HCT116 (cell line): ENCODE results near the gene EIF4E1B. TPM values are rescaled to one million over a fixed set of nuclear protein-coding genes. Genes with fewer than 3 reads are reported as not detected.

ENCODE experiments used
- ATAC-seq: fragments of 200-7000 bp; cut with Tn5 transposase; 2 replicates; pipeline ENCODE4 v1.9.1; 2020; ENCODE audit warnings: mild to moderate bottlenecking, moderate library complexity
- BruUV-seq: library from RNA; stranded (reverse); fragments of 400-500 nt; replicated peaks from 2 replicates; lab custom pipeline; 2021; lab: Mats Ljungman, UMichigan
- CTCF ChIA-PET: fragments of 300-600 bp; sonication (Branson Sonifier 250); formaldehyde crosslinking; loops from one replicate; lab custom pipeline; 2021; ENCODE audit warnings: antibody characterized with exemption; lab: Charles Lee
- POLR2A ChIA-PET: fragments of 300-600, 350-600 bp; sonication (Branson Sonifier 250); formaldehyde crosslinking; loops from one replicate; lab custom pipeline; 2021; ENCODE audit warnings: antibody characterized with exemption; lab: Charles Lee
- RAD21 ChIA-PET, 2 experiments: fragments of 300-600 bp; sonication (Branson Sonifier 250); formaldehyde crosslinking; loops; one replicate each; lab custom pipeline; 2023; ENCODE audit warnings: low total read pairs in 2 of 2; ENCODE audit not compliant: uncharacterized antibody in 2 of 2, unreplicated experiment in 2 of 2, low non-redundant PET in 1 of 2; lab: Charles Lee
- DNase-seq: peaks from one replicate; pipeline ENCODE4 v3.0.0-alpha.2; 2010; ENCODE audit warnings: low read depth, low spot score
- H2AFZ ChIP-seq: fragments of 200-600 bp; shearing (Covaris generic), sonication (generic); 2 replicates; pipeline ENCODE4 v1.6.1; 2017; ENCODE audit warnings: low read depth, mixed run types, mixed read lengths, antibody characterized with exemption, low read length; ENCODE audit not compliant: poor library complexity, severe bottlenecking
- H3K27ac ChIP-seq: 2 replicates; pipeline ENCODE4 v1.5.1; 2012; ENCODE audit warnings: low read depth, low read length
- H3K27me3 ChIP-seq: fragments of 200-600 bp; sonication (generic); 2 replicates; pipeline ENCODE4 v1.6.1; 2016; ENCODE audit warnings: mixed run types, low read length, mixed read lengths; ENCODE audit not compliant: insufficient read depth
- H3K36me3 ChIP-seq, 2 experiments: fragments of 200-500 bp in 1 of 2; fragments of 200-600 bp in 1 of 2; sonication (Bioruptor generic) in 1 of 2; sonication (generic) in 1 of 2; 2 replicates each; pipeline versions ENCODE4 v1.5.1 to v1.6.1; 2014 to 2016; ENCODE audit warnings: low read length in 2 of 2, inconsistent platforms in 1 of 2, mixed read lengths in 1 of 2, mixed run types in 1 of 2; ENCODE audit not compliant: insufficient read depth in 2 of 2, control insufficient read depth in 1 of 2
- H3K4me1 ChIP-seq, 2 experiments: fragments of 200-600 bp in 1 of 2; sonication (generic) in 1 of 2; 2 replicates each; pipeline versions ENCODE4 v1.5.1 to v1.6.1; 2012 to 2017; ENCODE audit warnings: low read length in 2 of 2, inconsistent platforms in 1 of 2, mild to moderate bottlenecking in 1 of 2, mixed read lengths in 1 of 2, mixed run types in 1 of 2, moderate library complexity in 1 of 2; ENCODE audit not compliant: insufficient read depth in 2 of 2, control insufficient read depth in 1 of 2
- H3K4me2 ChIP-seq: fragments of 200-600 bp; sonication (generic); 2 replicates; pipeline ENCODE4 v1.6.1; 2017; ENCODE audit warnings: mixed run types, low read length, mixed read lengths
- H3K4me3 ChIP-seq, 2 experiments: fragments of 200-600 bp in 1 of 2; sonication (generic) in 1 of 2; replicated peaks in 1 of 2; 2 replicates each; pipeline ENCODE4 v1.5.1; 2011 to 2016; ENCODE audit warnings: low read length in 2 of 2, control low read depth in 1 of 2, low read depth in 1 of 2, mild to moderate bottlenecking in 1 of 2, mixed read lengths in 1 of 2, mixed run types in 1 of 2
- H3K79me2 ChIP-seq: fragments of 200-600 bp; sonication (generic); 2 replicates; pipeline ENCODE4 v1.6.1; 2017; ENCODE audit warnings: mild to moderate bottlenecking, mixed run types, low read length, moderate library complexity, mixed read lengths; ENCODE audit not compliant: insufficient read depth
- H3K9ac ChIP-seq: fragments of 200-600 bp; sonication (generic); 2 replicates; pipeline ENCODE4 v1.6.1; 2016; ENCODE audit warnings: low read length, mixed read lengths
- H3K9me2 ChIP-seq: fragments of 200-600 bp; sonication (generic), shearing (Covaris generic); 2 replicates; pipeline ENCODE4 v1.6.1; 2017; ENCODE audit warnings: mixed run types, mild to moderate bottlenecking, moderate library complexity; ENCODE audit not compliant: insufficient read depth
- H3K9me3 ChIP-seq, 2 experiments: fragments of 200-500 bp in 1 of 2; fragments of 200-600 bp in 1 of 2; sonication (Bioruptor generic) in 1 of 2; sonication (generic) in 1 of 2; 2 replicates each; pipeline ENCODE4 v1.6.1; 2014 to 2017; ENCODE audit warnings: low read length in 2 of 2, mixed read lengths in 2 of 2, inconsistent platforms in 1 of 2, low read depth in 1 of 2, mild to moderate bottlenecking in 1 of 2, mixed run types in 1 of 2, moderate library complexity in 1 of 2; ENCODE audit not compliant: control insufficient read depth in 1 of 2, insufficient read depth in 1 of 2
- H4K20me1 ChIP-seq: fragments of 200-600 bp; sonication (generic), shearing (Covaris generic); 2 replicates; pipeline ENCODE4 v1.6.1; 2017; ENCODE audit warnings: mixed run types, mild to moderate bottlenecking, moderate library complexity; ENCODE audit not compliant: insufficient read depth
- CBX3 ChIP-seq: IDR thresholded peaks from 2 replicates; pipeline ENCODE4 v1.6.1; 2012; ENCODE audit warnings: low read depth
- CEBPB ChIP-seq: IDR thresholded peaks from 2 replicates; pipeline ENCODE4 v1.6.1; 2012; ENCODE audit warnings: low read depth
- EZH2 ChIP-seq: fragments of 200-600 bp; sonication (generic); IDR thresholded peaks from 2 replicates; pipeline ENCODE4 v1.6.1; 2017; ENCODE audit warnings: antibody characterized with exemption, mixed run types
- FOSL1 ChIP-seq: IDR thresholded peaks from 2 replicates; pipeline ENCODE4 v1.6.1; 2012; ENCODE audit warnings: low read depth
- JUND ChIP-seq: IDR thresholded peaks from 2 replicates; pipeline ENCODE4 v1.6.1; 2012
- POLR2A ChIP-seq: IDR thresholded peaks from 2 replicates; pipeline ENCODE4 v1.7.0; 2011; ENCODE audit warnings: borderline replicate concordance; ENCODE audit not compliant: insufficient read depth, insufficient read length; ENCODE audit errors: extremely low read depth
- RAD21 ChIP-seq: IDR thresholded peaks from 2 replicates; pipeline ENCODE4 v1.6.1; 2012; ENCODE audit warnings: low read depth, mild to moderate bottlenecking
- SP1 ChIP-seq: IDR thresholded peaks from 2 replicates; pipeline ENCODE4 v1.6.1; 2012; ENCODE audit warnings: low read depth
- TCF7L2 ChIP-seq: IDR thresholded peaks from 2 replicates; pipeline ENCODE4 v1.7.0; 2011; ENCODE audit warnings: borderline replicate concordance, inconsistent platforms; ENCODE audit not compliant: insufficient read depth, insufficient read length; ENCODE audit errors: extremely low read depth
- YY1 ChIP-seq: IDR thresholded peaks from 2 replicates; pipeline ENCODE4 v1.6.1; 2011; ENCODE audit warnings: low read length, low read depth, moderate library complexity, mild to moderate bottlenecking; ENCODE audit not compliant: insufficient replicate concordance; ENCODE audit errors: extremely low read depth
- ZFX ChIP-seq: fragments of 450-650 bp; IDR thresholded peaks from 2 replicates; pipeline ENCODE4 v1.6.1; 2017
- intact Hi-C: fragments of 100-400 bp; cut with micrococcal nuclease; formaldehyde crosslinking; loops from 2 replicates; pipeline ENCODE4 v1.10.0; 2022
- total RNA-seq: library from RNA; stranded (reverse); gene quantifications from one replicate; pipeline ENCODE4 v1.2.1, GENCODE V29; 2021; ENCODE audit not compliant: unreplicated experiment
- TF ChIP-seq, protein P1 (sequence below): IDR thresholded peaks from 2 replicates; pipeline ENCODE4 v1.6.1; 2012
- TF ChIP-seq, protein P2 (sequence below): IDR thresholded peaks from 2 replicates; pipeline ENCODE4 v1.6.1; 2011; ENCODE audit warnings: mild to moderate bottlenecking, low read length, moderate library complexity; ENCODE audit not compliant: insufficient replicate concordance; ENCODE audit errors: extremely low read depth

The EIF4E1B gene
- total RNA-seq, 1 experiment from 2014 or later, result 0.07 TPM

DNA sequence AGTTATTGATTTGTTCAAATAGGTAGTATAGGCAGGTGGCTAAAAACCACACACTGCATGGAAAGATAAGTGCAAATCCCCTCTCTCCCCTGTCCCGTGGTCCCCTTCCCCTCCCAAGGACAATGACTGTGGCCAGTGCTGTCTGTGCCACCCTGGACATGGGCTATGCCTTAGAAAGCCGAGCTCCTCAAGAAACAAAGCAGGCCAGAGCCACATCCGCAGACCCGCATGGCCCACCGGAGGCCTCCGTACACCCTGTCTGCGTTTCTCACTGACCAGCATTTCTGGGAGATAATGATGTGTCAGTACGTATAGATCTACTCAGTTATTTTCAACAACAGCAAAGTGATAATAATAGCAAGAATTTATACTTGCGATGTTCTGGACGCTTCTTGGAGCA lies 33.1 kb downstream of the EIF4E1B start:
- no peak overlapping the region for H3K4me2 ChIP-seq
- CTCF ChIA-PET, result no interaction called here
- no peaks in the 10 kb centered on the region for H3K9me3 ChIP-seq
- H2AFZ ChIP-seq, result no peak overlapping the region
- no peaks in the 10 kb centered on the region for H3K9me2 ChIP-seq
- RAD21 ChIA-PET, result no interaction called here
- no peaks in the 10 kb centered on the region for H4K20me1 ChIP-seq
- ATAC-seq (no peak), DNase-seq (no peak)
- TF ChIP-seq RAD21 (no peak), CEBPB (no peak)
- TF ChIP-seq, protein P1, sequence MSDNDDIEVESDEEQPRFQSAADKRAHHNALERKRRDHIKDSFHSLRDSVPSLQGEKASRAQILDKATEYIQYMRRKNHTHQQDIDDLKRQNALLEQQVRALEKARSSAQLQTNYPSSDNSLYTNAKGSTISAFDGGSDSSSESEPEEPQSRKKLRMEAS, result no peak
- no peaks in the 10 kb centered on the region; a peak in 1 of 4 replicates for H3K4me1 ChIP-seq
- H3K4me3 ChIP-seq, result no peak overlapping the region
- H3K27ac ChIP-seq, result no peak overlapping the region
- POLR2A ChIA-PET, result no interaction called here
- H3K36me3 ChIP-seq, result no peaks in the 10 kb centered on the region
- H3K79me2 ChIP-seq, result no peaks in the 10 kb centered on the region
- intact Hi-C loops, result loop anchor here (5.0 kb wide), 1 partner anchor 159 kb away; no protein-coding TSS in a partner anchor
- BruUV-seq, result no TSS peak
- H3K9ac ChIP-seq, result no peak overlapping the region
- H3K27me3 ChIP-seq, result no peaks in the 10 kb centered on the region

DNA sequence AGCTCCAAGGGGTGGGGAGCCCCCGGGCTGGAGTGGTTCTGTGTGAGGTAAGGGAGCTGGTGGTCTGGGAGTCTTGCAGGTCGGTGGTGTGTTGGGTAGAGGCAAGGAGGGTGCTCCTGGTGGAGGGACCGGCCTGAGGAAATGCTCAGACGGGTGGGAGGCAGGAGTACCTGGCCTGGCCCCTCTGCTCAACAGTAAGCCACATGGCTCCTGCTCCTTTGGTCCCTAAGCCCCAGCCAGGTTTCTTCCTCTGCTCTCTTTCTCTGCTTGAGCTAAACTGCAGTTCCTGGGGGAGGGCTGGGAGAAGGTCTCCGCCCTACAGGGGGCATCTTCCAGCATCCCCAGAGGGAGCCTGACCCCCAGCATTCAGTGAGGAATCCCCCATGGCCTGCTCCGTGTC lies 34.0 kb downstream of the EIF4E1B start:
- TF ChIP-seq YY1 (no peak), CEBPB (no peak), RAD21 (no peak), TCF7L2 (no peak), ZFX (no peak), FOSL1 (no peak), SP1 (no peak), CBX3 (no peak), POLR2A (no peak), EZH2 (no peak), JUND (no peak)
- TF ChIP-seq, protein P2, sequence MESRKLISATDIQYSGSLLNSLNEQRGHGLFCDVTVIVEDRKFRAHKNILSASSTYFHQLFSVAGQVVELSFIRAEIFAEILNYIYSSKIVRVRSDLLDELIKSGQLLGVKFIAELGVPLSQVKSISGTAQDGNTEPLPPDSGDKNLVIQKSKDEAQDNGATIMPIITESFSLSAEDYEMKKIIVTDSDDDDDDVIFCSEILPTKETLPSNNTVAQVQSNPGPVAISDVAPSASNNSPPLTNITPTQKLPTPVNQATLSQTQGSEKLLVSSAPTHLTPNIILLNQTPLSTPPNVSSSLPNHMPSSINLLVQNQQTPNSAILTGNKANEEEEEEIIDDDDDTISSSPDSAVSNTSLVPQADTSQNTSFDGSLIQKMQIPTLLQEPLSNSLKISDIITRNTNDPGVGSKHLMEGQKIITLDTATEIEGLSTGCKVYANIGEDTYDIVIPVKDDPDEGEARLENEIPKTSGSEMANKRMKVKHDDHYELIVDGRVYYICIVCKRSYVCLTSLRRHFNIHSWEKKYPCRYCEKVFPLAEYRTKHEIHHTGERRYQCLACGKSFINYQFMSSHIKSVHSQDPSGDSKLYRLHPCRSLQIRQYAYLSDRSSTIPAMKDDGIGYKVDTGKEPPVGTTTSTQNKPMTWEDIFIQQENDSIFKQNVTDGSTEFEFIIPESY, result no peak
- ChIA-PET POLR2A (no interaction called here), RAD21 (no interaction called here), CTCF (no interaction called here)
- Histone ChIP-seq H4K20me1 (no peaks in the 10 kb centered on the region), H3K36me3 (no peaks in the 10 kb centered on the region), H3K79me2 (no peaks in the 10 kb centered on the region), H3K9me2 (no peaks in the 10 kb centered on the region), H3K27ac (no peak overlapping the region), H2AFZ (no peak overlapping the region), H3K9me3 (no peaks in the 10 kb centered on the region), H3K27me3 (no peaks in the 10 kb centered on the region), H3K4me2 (no peak overlapping the region), H3K4me1 (no peaks in the 10 kb centered on the region; a peak in 1 of 4 replicates), H3K9ac (no peak overlapping the region), H3K4me3 (no peak overlapping the region)
- ATAC-seq, result no peak
- intact Hi-C loops, result loop anchor here (5.0 kb wide), 1 partner anchor 158 kb away; no protein-coding TSS in a partner anchor
- no TSS peak for BruUV-seq
- no peak for DNase-seq
